T1000 (cell line): Measurements from ENCODE around the gene FLT4.

Source experiments
- DNase-seq: peaks from one replicate; lab custom pipeline; 2025; ENCODE audit warnings: mixed read lengths; lab: John Stamatoyannopoulos, UW

Gene FLT4

GRCh38 chr5:180607861-180608571, 41.4 kb downstream of the FLT4 start:
- DNase-seq, result no peak

GRCh38 chr5:180606215-180606785, 43.1 kb downstream of the FLT4 start:
- DNase-seq, result no peak

- no peak for DNase-seq
These were observed 43.7 kb downstream of the FLT4 start for GRCh38 chr5:180605554-180606214.

GRCh38 chr5:180604271-180604670, 45.1 kb downstream of the FLT4 start:
- DNase-seq, result no peak

GRCh38 chr5:180603076-180603594, 46.3 kb downstream of the FLT4 start:
- DNase-seq, result no peak

GRCh38 chr5:180602481-180603075, 46.8 kb downstream of the FLT4 start:
- DNase-seq, result no peak

- DNase-seq, result no peak
These were observed 47.6 kb downstream of the FLT4 start for GRCh38 chr5:180601591-180602480.

- DNase-seq, result no peak
These were observed 48.8 kb downstream of the FLT4 start for GRCh38 chr5:180600554-180601041.

- no peak for DNase-seq
These were observed 49.3 kb downstream of the FLT4 start for GRCh38 chr5:180599981-180600553.

GRCh38 chr5:180599590-180599914, 49.8 kb downstream of the FLT4 start:
- no peak for DNase-seq

- DNase-seq, result no peak
These were observed 50.4 kb downstream of the FLT4 start for GRCh38 chr5:180598797-180599589.

GRCh38 chr5:180598316-180598701, 51.1 kb downstream of the FLT4 start:
- DNase-seq, result no peak

GRCh38 chr5:180596668-180597231, 52.6 kb downstream of the FLT4 start:
- DNase-seq, result no peak

- DNase-seq, result no peak
These were observed 53.2 kb downstream of the FLT4 start for GRCh38 chr5:180596115-180596667.

GRCh38 chr5:180595381-180596114, 53.9 kb downstream of the FLT4 start:
- no peak for DNase-seq

- DNase-seq, result no peak
These were observed 54.4 kb downstream of the FLT4 start for GRCh38 chr5:180595046-180595379.

- DNase-seq, result no peak
These were observed 54.9 kb downstream of the FLT4 start for GRCh38 chr5:180594311-180595045.

- no peak for DNase-seq
These were observed 55.8 kb downstream of the FLT4 start for GRCh38 chr5:180593446-180594206.
